GM23338 (cell line): ENCODE data around the gene BLACAT1. TPM values are rescaled to one million over a fixed set of nuclear protein-coding genes. Genes with fewer than 3 reads are reported as not detected.

ENCODE experiments used
- ATAC-seq: fragments of 200-7000 bp; cut with Tn5 transposase; 3 replicates; pipeline ENCODE4 v1.9.1; 2020
- DNase-seq: peaks from one replicate; pipeline ENCODE4 v3.0.0-alpha.2; 2015; ENCODE audit warnings: low spot score
- H2AFZ ChIP-seq: fragments of 200-600 bp; sonication (generic); 2 replicates; pipeline ENCODE4 v1.8.0; 2016; ENCODE audit warnings: antibody characterized with exemption, mild to moderate bottlenecking, moderate library complexity
- H3F3A ChIP-seq: fragments of 200-600 bp; sonication (generic); replicated peaks from 2 replicates; pipeline ENCODE4 v1.8.0; 2017; ENCODE audit warnings: antibody characterized with exemption, mixed run types, low read depth
- H3K27ac ChIP-seq: fragments of 200-600 bp; sonication (generic); 2 replicates; pipeline ENCODE4 v1.6.1; 2016; ENCODE audit warnings: low read depth
- H3K27me3 ChIP-seq: fragments of 200-600 bp; sonication (generic); 2 replicates; pipeline ENCODE4 v1.8.0; 2016; ENCODE audit warnings: mild to moderate bottlenecking, mixed run types, moderate library complexity; ENCODE audit not compliant: insufficient read depth
- H3K36me3 ChIP-seq: fragments of 200-600 bp; sonication (generic); 2 replicates; pipeline ENCODE4 v1.8.0; 2016; ENCODE audit warnings: mild to moderate bottlenecking; ENCODE audit not compliant: insufficient read depth
- H3K4me1 ChIP-seq: fragments of 200-600 bp; sonication (generic); 2 replicates; pipeline ENCODE4 v1.8.0; 2016; ENCODE audit warnings: mild to moderate bottlenecking, moderate library complexity; ENCODE audit not compliant: insufficient read depth
- H3K4me2 ChIP-seq: fragments of 200-600 bp; sonication (generic); 2 replicates; pipeline ENCODE4 v1.7.1; 2017; ENCODE audit warnings: mixed run types
- H3K4me3 ChIP-seq: fragments of 200-600 bp; sonication (generic); 2 replicates; pipeline ENCODE4 v1.6.1; 2016; ENCODE audit warnings: mixed run types
- H3K79me2 ChIP-seq: fragments of 200-600 bp; sonication (generic); replicated peaks from 2 replicates; pipeline ENCODE4 v1.8.0; 2017; ENCODE audit warnings: mild to moderate bottlenecking; ENCODE audit not compliant: insufficient read depth
- H3K9me2 ChIP-seq: fragments of 200-600 bp; sonication (generic); 2 replicates; pipeline ENCODE4 v1.8.0; 2017; ENCODE audit not compliant: insufficient read depth
- H4K20me1 ChIP-seq: fragments of 200-600 bp; sonication (generic); replicated peaks from 2 replicates; pipeline ENCODE4 v1.8.0; 2017; ENCODE audit warnings: mild to moderate bottlenecking; ENCODE audit not compliant: insufficient read depth
- H3K27ac Mint-ChIP-seq: 2 replicates; pipeline ENCODE4 v1.8.0; 2020; ENCODE audit warnings: inconsistent platforms, mild to moderate bottlenecking, moderate library complexity, mixed read lengths
- H3K27me3 Mint-ChIP-seq: 3 replicates; pipeline ENCODE4 v1.8.0; 2022; ENCODE audit warnings: low read depth, mild to moderate bottlenecking, moderate library complexity, mixed read lengths, inconsistent platforms; ENCODE audit not compliant: insufficient read depth, poor library complexity
- H3K36me3 Mint-ChIP-seq: 3 replicates; pipeline ENCODE4 v1.8.0; 2021; ENCODE audit warnings: low read depth, mild to moderate bottlenecking, inconsistent platforms, moderate library complexity, mixed read lengths
- H3K4me1 Mint-ChIP-seq: 3 replicates; pipeline ENCODE4 v1.8.0; 2020; ENCODE audit warnings: mild to moderate bottlenecking, inconsistent platforms, mixed read lengths
- H3K4me3 Mint-ChIP-seq: 3 replicates; pipeline ENCODE4 v1.8.0; 2021; ENCODE audit warnings: moderate library complexity, mild to moderate bottlenecking, inconsistent platforms, mixed read lengths
- H3K9me3 Mint-ChIP-seq: 3 replicates; pipeline ENCODE4 v1.8.0; 2020; ENCODE audit warnings: moderate library complexity, mild to moderate bottlenecking, inconsistent platforms, mixed read lengths
- CREB1 ChIP-seq: fragments of 250-450 bp; sonication (Bioruptor Pico); IDR thresholded peaks from 2 replicates; pipeline ENCODE4 v1.5.0; 2020; ENCODE audit warnings: low read depth, mild to moderate bottlenecking, moderate library complexity
- CTCF ChIP-seq, 2 experiments: fragments of 200-600 bp in 1 of 2; sonication (generic) in 1 of 2; conservative IDR thresholded peaks; 2 replicates each; pipeline versions ENCODE4 v1.5.1 to v1.6.1; 2016 to 2017; ENCODE audit warnings: antibody characterized with exemption in 2 of 2, low read depth in 2 of 2, mild to moderate bottlenecking in 2 of 2, moderate library complexity in 1 of 2
- ETS1 ChIP-seq: IDR thresholded peaks from 2 replicates; pipeline ENCODE4 v1.6.1; 2016; ENCODE audit warnings: antibody characterized with exemption
- EZH2 ChIP-seq: fragments of 200-600 bp; sonication (generic); IDR thresholded peaks from one replicate; pipeline ENCODE4 v1.8.0; 2017; ENCODE audit warnings: antibody characterized with exemption, mild to moderate bottlenecking, low read depth; ENCODE audit not compliant: unreplicated experiment
- EZH2phosphoT487 ChIP-seq: fragments of 200-600 bp; sonication (generic); IDR thresholded peaks from one replicate; pipeline ENCODE4 v1.8.1; 2018; ENCODE audit warnings: antibody characterized with exemption; ENCODE audit not compliant: unreplicated experiment
- JUNB ChIP-seq: IDR thresholded peaks from one replicate; pipeline ENCODE4 v1.6.1; 2016; ENCODE audit warnings: antibody characterized with exemption; ENCODE audit not compliant: unreplicated experiment
- NANOG ChIP-seq: IDR thresholded peaks from 2 replicates; pipeline ENCODE4 v1.6.1; 2016; ENCODE audit warnings: antibody characterized with exemption, borderline replicate concordance
- POLR2AphosphoS5 ChIP-seq: IDR thresholded peaks from 2 replicates; pipeline ENCODE4 v1.6.1; 2016; ENCODE audit warnings: antibody characterized with exemption, low read depth
- STAT1 ChIP-seq: IDR thresholded peaks from one replicate; pipeline ENCODE4 v1.6.1; 2016; ENCODE audit warnings: antibody characterized with exemption; ENCODE audit not compliant: unreplicated experiment
- ZNF114 ChIP-seq: fragments of 250-450 bp; sonication (Bioruptor Pico); IDR thresholded peaks from 2 replicates; pipeline ENCODE4 v1.5.0; 2020; ENCODE audit warnings: mild to moderate bottlenecking, moderate library complexity
- ZNF331 ChIP-seq: fragments of 250-450 bp; sonication (Bioruptor Pico); IDR thresholded peaks from 2 replicates; pipeline ENCODE4 v1.5.0; 2020; ENCODE audit warnings: low read depth, mild to moderate bottlenecking, moderate library complexity
- ZNF462 ChIP-seq: fragments of 250-450 bp; sonication (Bioruptor Pico); IDR thresholded peaks from 2 replicates; pipeline ENCODE4 v1.5.0; 2020; ENCODE audit warnings: mild to moderate bottlenecking, moderate library complexity
- polyA plus RNA-seq: library from polyadenylated mRNA; unstranded; fragments of >200 nt; fragmentation: Nextera tagmentation; extraction: Ambion mirVana; gene quantifications from 2 replicates; pipeline ENCODE4 v1.2.1, GENCODE V29; 2016
- total RNA-seq: library from RNA; depleted of rRNA; stranded (reverse); fragments of >200 nt; shearing (Covaris generic); gene quantifications from 2 replicates; pipeline ENCODE4 v1.2.3, GENCODE V29; 2014
- TF ChIP-seq, protein P1 (sequence below): IDR thresholded peaks from one replicate; pipeline ENCODE4 v1.6.1; 2018; ENCODE audit warnings: antibody characterized with exemption; ENCODE audit not compliant: unreplicated experiment

The BLACAT1 gene
- total and polyA plus RNA-seq, 2 experiments from 2014 or later = 1.6 to 6.2 TPM

DNA sequence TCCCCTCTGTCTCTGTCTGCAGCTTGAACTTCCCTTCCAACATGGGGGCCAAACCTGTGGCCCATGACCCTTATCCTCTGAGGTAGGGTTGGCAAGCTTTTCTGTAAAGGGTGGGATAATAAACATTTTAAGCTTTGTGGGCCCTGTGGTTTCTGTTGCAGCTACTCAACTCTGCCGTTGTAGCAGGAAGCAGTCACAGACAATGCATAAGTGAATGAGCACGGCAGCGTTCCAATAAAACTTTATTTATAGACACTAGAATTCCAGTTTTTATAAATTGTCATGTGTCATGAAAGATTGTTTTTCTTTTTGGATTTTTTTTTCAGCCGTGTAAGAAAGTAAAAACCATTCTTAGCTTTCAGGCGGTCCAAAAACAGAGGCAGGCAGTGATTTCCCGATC lies 30.4 kb upstream of the BLACAT1 start:
- no peaks in the 10 kb centered on the region for H4K20me1 ChIP-seq
- ATAC-seq (no peak), DNase-seq (no peak)
- H3K4me3 ChIP-seq = no peak overlapping the region
- H3K36me3 ChIP-seq = no peaks in the 10 kb centered on the region
- no peaks in the 10 kb centered on the region for H3K9me2 ChIP-seq
- no peaks in the 10 kb centered on the region for H3K79me2 ChIP-seq
- no peak overlapping the region for H3K27ac ChIP-seq
- no peak overlapping the region for H3K4me2 ChIP-seq
- H3K4me3 Mint-ChIP-seq = no peak overlapping the region
- H3K4me1 ChIP-seq = peaks cover 6% of the 10 kb centered on the region; the same call in 1 of the 2 replicates
- no peaks in the 10 kb centered on the region; the same call in 2 of the 3 replicates for H3K36me3 Mint-ChIP-seq
- no peaks in the 10 kb centered on the region for H3K9me3 Mint-ChIP-seq
- H3K27me3 Mint-ChIP-seq = peaks cover 21% of the 10 kb centered on the region
- no peak for TF ChIP-seq ZNF331 (CRISPR knock-in tag)
- TF ChIP-seq ETS1 = no peak
- TF ChIP-seq JUNB = no peak
- TF ChIP-seq ZNF114 (CRISPR knock-in tag) = no peak
- TF ChIP-seq CREB1 (CRISPR knock-in tag) = no peak
- TF ChIP-seq EZH2phosphoT487 = no peak
- TF ChIP-seq STAT1 = no peak
- TF ChIP-seq CTCF (conservative IDR thresholded peaks at IDR 0.05; ENCODE audit: low read depth in 2 of 2) = no peak
- no peak for TF ChIP-seq EZH2
- TF ChIP-seq, protein P1, sequence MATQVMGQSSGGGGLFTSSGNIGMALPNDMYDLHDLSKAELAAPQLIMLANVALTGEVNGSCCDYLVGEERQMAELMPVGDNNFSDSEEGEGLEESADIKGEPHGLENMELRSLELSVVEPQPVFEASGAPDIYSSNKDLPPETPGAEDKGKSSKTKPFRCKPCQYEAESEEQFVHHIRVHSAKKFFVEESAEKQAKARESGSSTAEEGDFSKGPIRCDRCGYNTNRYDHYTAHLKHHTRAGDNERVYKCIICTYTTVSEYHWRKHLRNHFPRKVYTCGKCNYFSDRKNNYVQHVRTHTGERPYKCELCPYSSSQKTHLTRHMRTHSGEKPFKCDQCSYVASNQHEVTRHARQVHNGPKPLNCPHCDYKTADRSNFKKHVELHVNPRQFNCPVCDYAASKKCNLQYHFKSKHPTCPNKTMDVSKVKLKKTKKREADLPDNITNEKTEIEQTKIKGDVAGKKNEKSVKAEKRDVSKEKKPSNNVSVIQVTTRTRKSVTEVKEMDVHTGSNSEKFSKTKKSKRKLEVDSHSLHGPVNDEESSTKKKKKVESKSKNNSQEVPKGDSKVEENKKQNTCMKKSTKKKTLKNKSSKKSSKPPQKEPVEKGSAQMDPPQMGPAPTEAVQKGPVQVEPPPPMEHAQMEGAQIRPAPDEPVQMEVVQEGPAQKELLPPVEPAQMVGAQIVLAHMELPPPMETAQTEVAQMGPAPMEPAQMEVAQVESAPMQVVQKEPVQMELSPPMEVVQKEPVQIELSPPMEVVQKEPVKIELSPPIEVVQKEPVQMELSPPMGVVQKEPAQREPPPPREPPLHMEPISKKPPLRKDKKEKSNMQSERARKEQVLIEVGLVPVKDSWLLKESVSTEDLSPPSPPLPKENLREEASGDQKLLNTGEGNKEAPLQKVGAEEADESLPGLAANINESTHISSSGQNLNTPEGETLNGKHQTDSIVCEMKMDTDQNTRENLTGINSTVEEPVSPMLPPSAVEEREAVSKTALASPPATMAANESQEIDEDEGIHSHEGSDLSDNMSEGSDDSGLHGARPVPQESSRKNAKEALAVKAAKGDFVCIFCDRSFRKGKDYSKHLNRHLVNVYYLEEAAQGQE = no peak
- TF ChIP-seq POLR2AphosphoS5 = no peak
- no peak for TF ChIP-seq ZNF462
- TF ChIP-seq NANOG = no peak
- peaks cover 29% of the 10 kb centered on the region for H3K4me1 Mint-ChIP-seq
- 0 out of 2 replicates have a peak, but pooled peaks cover 2% of the 10 kb centered on the region for H3F3A ChIP-seq
- no peak overlapping the region for H3K27ac Mint-ChIP-seq
- H2AFZ ChIP-seq = no peak overlapping the region
- H3K27me3 ChIP-seq = no peaks in the 10 kb centered on the region; the same call in 1 of the 2 replicates
